HepG2 (cell line): ENCODE measurements around the gene RPUSD3. TPM values are rescaled to one million over a fixed set of nuclear protein-coding genes. Genes with fewer than 3 reads are reported as not detected.

Experiments used
- ATAC-seq: fragments of 200-7000 bp; cut with Tn5 transposase; 3 replicates; pipeline ENCODE4 v1.9.1; 2020; ENCODE audit warnings: mild to moderate bottlenecking, moderate library complexity
- BruUV-seq: library from RNA; stranded (reverse); fragments of 400-500 nt; replicated peaks from 2 replicates; lab custom pipeline; 2021; lab: Mats Ljungman, UMichigan
- CTCF ChIA-PET: fragments of 300-600 bp; formaldehyde crosslinking; extraction: SDS; loops from one replicate; lab custom pipeline; 2021; ENCODE audit warnings: low total read pairs, inconsistent platforms, low intra/inter-chr PET ratio; lab: Yijun Ruan, JAX
- POLR2A ChIA-PET: fragments of 350-600 bp; sonication (Branson Sonifier 250); formaldehyde crosslinking; loops from one replicate; lab custom pipeline; 2020; ENCODE audit warnings: antibody characterized with exemption, inconsistent platforms; lab: Yijun Ruan, JAX
- DNase-seq: peaks from one replicate; pipeline ENCODE4 v3.0.0-alpha.2; 2015; ENCODE audit warnings: low spot score
- FAIRE-seq: peaks from 3 replicates; lab custom pipeline; 2011; peaks lifted over from hg19 to GRCh38; lab: Jason Lieb, UNC
- H2AFZ ChIP-seq: one replicate; pipeline ENCODE4 v1.6.1; 2011; ENCODE audit warnings: low read length, inconsistent platforms
- H3K27ac ChIP-seq: fragments of 300-600 bp; 3 replicates; pipeline ENCODE4 v1.8.0; 2011; ENCODE audit warnings: mixed run types, mild to moderate bottlenecking, mixed read lengths, low read length, inconsistent platforms; ENCODE audit not compliant: insufficient read depth; ENCODE audit errors: extremely low read length
- H3K27me3 ChIP-seq, 2 experiments: fragments of 200-600 bp in 1 of 2; 2 replicates in 1 of 2; 3 replicates in 1 of 2; pipeline versions ENCODE4 v1.6.0 to v1.8.0; 2011; ENCODE audit warnings: low read length in 2 of 2, mild to moderate bottlenecking in 2 of 2, moderate library complexity in 2 of 2, inconsistent platforms in 1 of 2; ENCODE audit not compliant: insufficient read depth in 2 of 2, control insufficient read depth in 1 of 2
- H3K36me3 ChIP-seq, 2 experiments: fragments of 200-600 bp in 1 of 2; replicated peaks in 1 of 2; 2 replicates in 1 of 2; 3 replicates in 1 of 2; pipeline versions ENCODE4 v1.5.1 to v1.8.0; 2011; ENCODE audit warnings: low read length in 2 of 2, inconsistent platforms in 1 of 2; ENCODE audit not compliant: insufficient read depth in 2 of 2, control insufficient read depth in 1 of 2
- H3K4me1 ChIP-seq: 2 replicates; pipeline ENCODE4 v1.5.1; 2012; ENCODE audit warnings: low read length, inconsistent platforms; ENCODE audit not compliant: insufficient read depth
- H3K4me2 ChIP-seq: 2 replicates; pipeline ENCODE4 v1.6.0; 2011; ENCODE audit warnings: low read depth, low read length, inconsistent platforms
- H3K4me3 ChIP-seq, 3 experiments: fragments of 200-600 bp in 1 of 3; sonication (generic), shearing (Covaris generic) in 1 of 3; replicated peaks in 1 of 3; 2 replicates each; pipeline ENCODE4 v1.5.1; 2011 to 2016; ENCODE audit warnings: low read length in 3 of 3, inconsistent platforms in 2 of 3, low read depth in 2 of 3, mild to moderate bottlenecking in 2 of 3, control low read depth in 1 of 3, mixed read lengths in 1 of 3; ENCODE audit not compliant: insufficient read depth in 1 of 3
- H3K79me2 ChIP-seq: one replicate; pipeline ENCODE4 v1.6.1; 2011; ENCODE audit warnings: low read length, inconsistent platforms; ENCODE audit not compliant: insufficient read depth
- H3K9ac ChIP-seq: 2 replicates; pipeline ENCODE4 v1.6.0; 2011; ENCODE audit warnings: mild to moderate bottlenecking, low read depth, low read length, inconsistent platforms; ENCODE audit not compliant: insufficient read depth
- H3K9me3 ChIP-seq: 2 replicates; pipeline ENCODE4 v1.5.1; 2012; ENCODE audit warnings: mild to moderate bottlenecking, low read length
- H4K20me1 ChIP-seq: 2 replicates; pipeline ENCODE4 v1.6.0; 2011; ENCODE audit warnings: inconsistent platforms, mild to moderate bottlenecking, low read length, moderate library complexity; ENCODE audit not compliant: insufficient read depth
- PLRG1 ChIP-seq: fragments of 450-650 bp; conservative IDR thresholded peaks from 2 replicates; pipeline ENCODE4 v1.6.1; 2016
- ZNF746 ChIP-seq: sonication (generic); formaldehyde crosslinking; IDR thresholded peaks from 2 replicates; pipeline ENCODE4 v1.8.0; 2022; ENCODE audit warnings: mild to moderate bottlenecking, missing genetic modification reagents
- WGBS: methylation state at CpG from one replicate; pipeline ENCODE4 v1.1.6; 2017; ENCODE audit warnings: low lambda C conversion rate; 5-methylcytosine and 5-hydroxymethylcytosine counted together
- in situ Hi-C: cut with HindIII; loops from 2 replicates; pipeline ENCODE4 v1.10.0; 2017; ENCODE audit warnings: low pct_unique_long_range_greater_than_20kb; ENCODE audit not compliant: extremely low pct_ligation_motif_present
- intact Hi-C: fragments of 100-400 bp; cut with micrococcal nuclease; formaldehyde crosslinking; loops from one replicate; pipeline ENCODE4 v1.10.0; 2022; ENCODE audit not compliant: unreplicated experiment
- polyA plus RNA-seq, 8 experiments: library from polyadenylated mRNA; depleted of rRNA in 3 of 8; stranded (reverse) in 7 of 8; unstranded in 1 of 8; fragments of >200 nt; fragmentation: Illumina TruSeq in 4 of 8; extraction: Trizol in 4 of 8; gene quantifications; 2 replicates each; pipeline versions ENCODE4 v1.2.1 to v1.2.3, GENCODE V29; 2011 to 2016; ENCODE audit warnings: low read depth in 4 of 8, missing spikeins in 1 of 8, mixed read lengths in 1 of 8; ENCODE audit not compliant: insufficient read depth in 1 of 8
- total RNA-seq, 5 experiments: library from RNA; depleted of rRNA; stranded (reverse); fragments of >200 nt; fragmentation: Illumina TruSeq; extraction: Trizol; gene quantifications; 2 replicates each; pipeline ENCODE4 v1.2.3, GENCODE V29; 2016; ENCODE audit warnings: low read depth in 1 of 5
- TF ChIP-seq, protein P1 (sequence below), 2 experiments: sonication (generic) in 1 of 2; formaldehyde crosslinking in 1 of 2; IDR thresholded peaks; 2 replicates each; pipeline versions ENCODE4 v1.6.1 to v1.9.0; 2014 to 2022; ENCODE audit warnings: antibody characterized with exemption in 1 of 2, borderline replicate concordance in 1 of 2, inconsistent platforms in 1 of 2, low read depth in 1 of 2, missing genetic modification reagents in 1 of 2
- TF ChIP-seq, protein P2 (sequence below): sonication (generic); formaldehyde crosslinking; IDR thresholded peaks from 2 replicates; pipeline ENCODE4 v1.5.0; 2020; ENCODE audit warnings: mild to moderate bottlenecking, missing genetic modification reagents

RPUSD3 gene
- total and polyA plus RNA-seq, 2 of the 13 experiments (the other 11 are each of a cell fraction or from before 2014, with no cell fraction given), result 32.1 to 48.7 TPM

DNA sequence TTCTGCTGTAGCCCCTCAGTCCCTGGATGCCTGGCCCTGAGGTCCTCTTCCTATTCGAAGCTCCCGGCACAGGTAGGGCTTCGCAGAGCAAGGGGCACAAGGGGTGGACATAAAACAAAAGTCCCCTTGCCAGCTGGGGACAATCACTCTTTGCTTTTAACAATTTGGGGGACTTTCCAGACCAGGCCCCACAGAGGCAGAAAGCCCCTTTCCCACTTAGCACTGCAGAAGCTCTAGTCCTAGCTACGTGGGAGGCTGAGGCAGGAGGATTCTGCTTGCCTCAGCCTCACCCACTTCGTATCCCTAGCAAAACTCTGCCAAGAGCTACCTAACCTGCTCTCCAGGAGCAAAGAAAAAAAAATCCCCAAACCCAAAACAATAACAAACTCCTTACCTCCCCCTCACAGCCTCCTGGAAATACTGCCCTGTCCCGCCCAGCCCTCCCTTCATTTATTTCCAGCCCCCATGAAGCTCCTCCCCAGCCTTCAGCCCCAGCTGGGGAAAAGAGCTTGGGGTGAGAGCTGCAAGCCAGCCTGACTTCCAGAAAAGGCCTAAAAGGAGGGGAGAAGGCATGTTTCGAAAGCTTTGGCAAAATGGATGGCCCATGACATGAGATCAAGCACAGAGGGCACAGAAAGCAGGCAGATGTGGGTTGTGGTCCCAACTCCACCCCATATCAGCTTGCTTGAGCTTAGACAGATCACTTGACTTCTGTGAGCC is 36.2 kb upstream of the RPUSD3 start, which contains the start of gene CIDEC:
TSS of gene CIDEC (minus strand) at position 424 of the 720 bp plus-strand sequence. CDS start 1,767 bp downstream, outside the sequence.
- no peak for FAIRE-seq
- in situ Hi-C loops, result no loop called here
- Histone ChIP-seq H3K9me3 (no peaks in the 10 kb centered on the region), H3K9ac (no peak within 1 kb of the TSS), H4K20me1 (no peaks in the 10 kb centered on the region), H3K4me2 (peak within 1 kb of the TSS; percentile 65), H3K27ac (peak within 1 kb of the TSS; percentile 49), H3K4me3 (no peak within 1 kb of the TSS), H2AFZ (no peak within 1 kb of the TSS), H3K36me3 (no peaks in the 10 kb centered on the region), H3K27me3 (no peaks in the 10 kb centered on the region), H3K79me2 (no peaks in the 10 kb centered on the region), H3K4me1 (peaks cover 41% of the 10 kb centered on the region)
- no TSS peak for BruUV-seq
- CTCF ChIA-PET, result no interaction called here
- no peak for TF ChIP-seq ZNF746 (CRISPR knock-in tag)
- TF ChIP-seq PLRG1, result no peak
- TF ChIP-seq, protein P1, sequence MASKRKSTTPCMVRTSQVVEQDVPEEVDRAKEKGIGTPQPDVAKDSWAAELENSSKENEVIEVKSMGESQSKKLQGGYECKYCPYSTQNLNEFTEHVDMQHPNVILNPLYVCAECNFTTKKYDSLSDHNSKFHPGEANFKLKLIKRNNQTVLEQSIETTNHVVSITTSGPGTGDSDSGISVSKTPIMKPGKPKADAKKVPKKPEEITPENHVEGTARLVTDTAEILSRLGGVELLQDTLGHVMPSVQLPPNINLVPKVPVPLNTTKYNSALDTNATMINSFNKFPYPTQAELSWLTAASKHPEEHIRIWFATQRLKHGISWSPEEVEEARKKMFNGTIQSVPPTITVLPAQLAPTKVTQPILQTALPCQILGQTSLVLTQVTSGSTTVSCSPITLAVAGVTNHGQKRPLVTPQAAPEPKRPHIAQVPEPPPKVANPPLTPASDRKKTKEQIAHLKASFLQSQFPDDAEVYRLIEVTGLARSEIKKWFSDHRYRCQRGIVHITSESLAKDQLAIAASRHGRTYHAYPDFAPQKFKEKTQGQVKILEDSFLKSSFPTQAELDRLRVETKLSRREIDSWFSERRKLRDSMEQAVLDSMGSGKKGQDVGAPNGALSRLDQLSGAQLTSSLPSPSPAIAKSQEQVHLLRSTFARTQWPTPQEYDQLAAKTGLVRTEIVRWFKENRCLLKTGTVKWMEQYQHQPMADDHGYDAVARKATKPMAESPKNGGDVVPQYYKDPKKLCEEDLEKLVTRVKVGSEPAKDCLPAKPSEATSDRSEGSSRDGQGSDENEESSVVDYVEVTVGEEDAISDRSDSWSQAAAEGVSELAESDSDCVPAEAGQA (IDR thresholded peaks at IDR 0.05; ENCODE audit: low read depth), result no peak
- TF ChIP-seq, protein P1 (CRISPR knock-in tag; IDR thresholded peaks at IDR 0.05; ENCODE audit: borderline replicate concordance), result no peak
- TF ChIP-seq, protein P2, sequence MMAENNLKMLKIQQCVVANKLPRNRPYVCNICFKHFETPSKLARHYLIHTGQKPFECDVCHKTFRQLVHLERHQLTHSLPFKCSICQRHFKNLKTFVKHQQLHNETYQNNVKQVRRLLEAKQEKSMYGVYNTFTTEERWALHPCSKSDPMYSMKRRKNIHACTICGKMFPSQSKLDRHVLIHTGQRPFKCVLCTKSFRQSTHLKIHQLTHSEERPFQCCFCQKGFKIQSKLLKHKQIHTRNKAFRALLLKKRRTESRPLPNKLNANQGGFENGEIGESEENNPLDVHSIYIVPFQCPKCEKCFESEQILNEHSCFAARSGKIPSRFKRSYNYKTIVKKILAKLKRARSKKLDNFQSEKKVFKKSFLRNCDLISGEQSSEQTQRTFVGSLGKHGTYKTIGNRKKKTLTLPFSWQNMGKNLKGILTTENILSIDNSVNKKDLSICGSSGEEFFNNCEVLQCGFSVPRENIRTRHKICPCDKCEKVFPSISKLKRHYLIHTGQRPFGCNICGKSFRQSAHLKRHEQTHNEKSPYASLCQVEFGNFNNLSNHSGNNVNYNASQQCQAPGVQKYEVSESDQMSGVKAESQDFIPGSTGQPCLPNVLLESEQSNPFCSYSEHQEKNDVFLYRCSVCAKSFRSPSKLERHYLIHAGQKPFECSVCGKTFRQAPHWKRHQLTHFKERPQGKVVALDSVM, result 0 out of 2 replicates have a peak, but pooled peaks have one; percentile 20
- no peak for DNase-seq
- POLR2A ChIA-PET, result interaction anchor here (0.7 to 3.5 kb wide), 7 partner anchors 10 to 146 kb away, joined by 3 to 20 read pairs (median 5); partner anchors contain the start of genes FANCD2, IL17RE and JAGN1
- no peak for ATAC-seq
- intact Hi-C loops, result loop anchor here (2.0 to 5.0 kb wide), 2 partner anchors 17 to 37 kb away; partner anchors contain the start of gene IL17RC
- WGBS, result 84% methylated on average over 7 of the region's 7 CpGs
